22Rv1 (cell line): Measurements from ENCODE around the gene ARHGAP45.

Source experiments
- CTCF ChIP-seq: fragments of 450-650 bp; IDR thresholded peaks from 2 replicates; pipeline ENCODE4 v1.5.1; 2017; ENCODE audit warnings: mild to moderate bottlenecking
- ZFX ChIP-seq: fragments of 450-650 bp; IDR thresholded peaks from 2 replicates; pipeline ENCODE4 v1.6.1; 2017; ENCODE audit warnings: antibody characterized with exemption, borderline replicate concordance

GRCh38 chr19:1133471-1133929, 66.5 kb downstream of the ARHGAP45 start:
- TF ChIP-seq CTCF (no peak), ZFX (no peak)
